Effector CD8-positive, alpha-beta T cell (primary cell): Measurements from ENCODE around the gene FAM124A.

Experiments used
- DNase-seq: peaks from one replicate; lab custom pipeline; 2025; lab: John Stamatoyannopoulos, UW

Gene FAM124A

GRCh38 chr13:51221108-51221507 is 1.1 kb upstream of the FAM124A start:
- no peak for DNase-seq

- no peak for DNase-seq
Measured at GRCh38 chr13:51221674-51222036, 543 bp upstream of the FAM124A start.

- no peak for DNase-seq
Measured at GRCh38 chr13:51222686-51223559, 725 bp downstream of the FAM124A start.

- no peak for DNase-seq
Measured at GRCh38 chr13:51223560-51224270, 1.5 kb downstream of the FAM124A start.

GRCh38 chr13:51225029-51225428 is 2.8 kb downstream of the FAM124A start:
- no peak for DNase-seq

- DNase-seq, result no peak
Measured at GRCh38 chr13:51227404-51227803, 5.2 kb downstream of the FAM124A start.

GRCh38 chr13:51229101-51229719 is 7.0 kb downstream of the FAM124A start:
- DNase-seq, result no peak

- DNase-seq, result no peak
Measured at GRCh38 chr13:51229731-51230130, 7.5 kb downstream of the FAM124A start.

- DNase-seq, result no peak
Measured at GRCh38 chr13:51230477-51231105, 8.4 kb downstream of the FAM124A start.

GRCh38 chr13:51231456-51231855 is 9.3 kb downstream of the FAM124A start:
- DNase-seq, result no peak

GRCh38 chr13:51232328-51232727 is 10.1 kb downstream of the FAM124A start:
- no peak for DNase-seq

- no peak for DNase-seq
Measured at GRCh38 chr13:51233117-51233826, 11.1 kb downstream of the FAM124A start.

- no peak for DNase-seq
Measured at GRCh38 chr13:51234676-51235075, 12.5 kb downstream of the FAM124A start.

GRCh38 chr13:51235186-51235585 is 13.0 kb downstream of the FAM124A start:
- DNase-seq, result no peak

- DNase-seq, result no peak
Measured at GRCh38 chr13:51235756-51236490, 13.7 kb downstream of the FAM124A start.

- DNase-seq, result no peak
Measured at GRCh38 chr13:51236491-51236792, 14.2 kb downstream of the FAM124A start.

GRCh38 chr13:51237386-51237785 is 15.2 kb downstream of the FAM124A start:
- no peak for DNase-seq

- DNase-seq, result no peak
Measured at GRCh38 chr13:51237887-51238286, 15.7 kb downstream of the FAM124A start.

GRCh38 chr13:51240178-51240577 is 18.0 kb downstream of the FAM124A start:
- no peak for DNase-seq

GRCh38 chr13:51240958-51241357 is 18.8 kb downstream of the FAM124A start:
- DNase-seq, result no peak

- DNase-seq, result no peak
Measured at GRCh38 chr13:51241720-51242119, 19.5 kb downstream of the FAM124A start.
